ENCODE data around the gene DNA2. TPM values are rescaled to one million over a fixed set of nuclear protein-coding genes. Genes with fewer than 3 reads are reported as not detected.

DNA2 gene
- total and polyA plus RNA-seq, 2 donors (not counting 1 experiment from before 2014, with no cell fraction given) = 1.6 to 6.5 TPM

- WGBS (ENCODE audit: insufficient coverage) = 100% methylated on average over 4 of the region's 6 CpGs
- no peaks in the 10 kb centered on the region for H4K20me1 ChIP-seq (ENCODE audit: control insufficient read depth, insufficient read depth, low read length, poor library complexity, severe bottlenecking)
- no peaks in the 10 kb centered on the region for H3K79me2 ChIP-seq (ENCODE audit: control insufficient read depth, insufficient read depth, low read length)
- H2AFZ ChIP-seq (ENCODE audit: insufficient read depth, low read depth, low read length, poor library complexity, severe bottlenecking) = no peak overlapping the region
- Mint-ChIP-seq H3K27me3 (no peaks in the 10 kb centered on the region), H3K4me3 (no peak overlapping the region), H3K27ac (no peak overlapping the region), H3K4me1 (no peaks in the 10 kb centered on the region), H3K9me3 (ENCODE audit: insufficient read depth) (no peaks in the 10 kb centered on the region)
- intact Hi-C loops (cut with micrococcal nuclease) = no loop called here
- ATAC-seq (ENCODE audit: low read depth) (no peak), DNase-seq (no peak)
- H3K27me3 ChIP-seq (replicated peaks in 1 of 4; ENCODE audit: control extremely low read depth in 1 of 4, control insufficient read depth in 3 of 4, insufficient read depth in 4 of 4, low read length in 3 of 4) = no peaks in the 10 kb centered on the region
- H3K27ac ChIP-seq (ENCODE audit: low read length in 2 of 2) = no peak overlapping the region
- H3K4me2 ChIP-seq (replicated peaks; ENCODE audit: low read depth, low read length, poor library complexity, severe bottlenecking) = no peak overlapping the region
- no peaks in the 10 kb centered on the region for H3K9me3 ChIP-seq (ENCODE audit: control extremely low read depth in 1 of 3, control insufficient read depth in 2 of 3, insufficient read depth in 1 of 3, low read length in 2 of 3)
- no peak overlapping the region for H3K4me3 ChIP-seq (ENCODE audit: control extremely low read depth in 1 of 5, extremely low read depth in 1 of 5, insufficient read depth in 1 of 5, low read depth in 2 of 5, low read length in 4 of 5)
- H3K4me1 ChIP-seq (ENCODE audit: control insufficient read depth in 2 of 2, insufficient read depth in 2 of 2, low read length in 2 of 2) = no peaks in the 10 kb centered on the region
- TF ChIP-seq EZH2 (IDR thresholded peaks at IDR 0.05; ENCODE audit: borderline replicate concordance, insufficient read depth, low read depth, low read length, poor library complexity, severe bottlenecking) = no peak
- ChIA-PET POLR2A (no interaction called here), CTCF (no interaction called here)
- peaks cover 9 to 15% of the 10 kb centered on the region in 2 experiments for H3K36me3 ChIP-seq (replicated peaks in 1 of 2; ENCODE audit: control extremely low read depth in 1 of 2, control insufficient read depth in 1 of 2, extremely low read depth in 1 of 2, insufficient read depth in 2 of 2, low read length in 1 of 2)
- no peak overlapping the region for H3K9ac ChIP-seq (ENCODE audit: low read length)
Observed at GRCh38 chr10:68499544-68499943, 27.8 kb upstream of the DNA2 start.

- H3K4me2 ChIP-seq (replicated peaks; ENCODE audit: low read depth, low read length, poor library complexity, severe bottlenecking) = no peak overlapping the region
- Mint-ChIP-seq H3K9me3 (ENCODE audit: insufficient read depth) (no peaks in the 10 kb centered on the region), H3K27ac (no peak overlapping the region), H3K27me3 (no peaks in the 10 kb centered on the region), H3K4me3 (no peak overlapping the region), H3K4me1 (no peaks in the 10 kb centered on the region)
- intact Hi-C loops (cut with micrococcal nuclease) = no loop called here
- no peak overlapping the region for H3K9ac ChIP-seq (ENCODE audit: low read length)
- no peaks in the 10 kb centered on the region for H3K9me3 ChIP-seq (ENCODE audit: control extremely low read depth in 1 of 3, control insufficient read depth in 2 of 3, insufficient read depth in 1 of 3, low read length in 2 of 3)
- no peak for DNase-seq
- no peak overlapping the region for H2AFZ ChIP-seq (ENCODE audit: insufficient read depth, low read depth, low read length, poor library complexity, severe bottlenecking)
- ChIA-PET POLR2A (no interaction called here), CTCF (no interaction called here)
- no CpG with 5 or more reads among the region's 2 CpGs for WGBS (ENCODE audit: insufficient coverage)
- ATAC-seq (ENCODE audit: low read depth) = no peak
- peaks cover 11 to 15% of the 10 kb centered on the region in 2 experiments for H3K36me3 ChIP-seq (replicated peaks in 1 of 2; ENCODE audit: control extremely low read depth in 1 of 2, control insufficient read depth in 1 of 2, extremely low read depth in 1 of 2, insufficient read depth in 2 of 2, low read length in 1 of 2)
- H3K79me2 ChIP-seq (ENCODE audit: control insufficient read depth, insufficient read depth, low read length) = no peaks in the 10 kb centered on the region
- TF ChIP-seq, protein P1, sequence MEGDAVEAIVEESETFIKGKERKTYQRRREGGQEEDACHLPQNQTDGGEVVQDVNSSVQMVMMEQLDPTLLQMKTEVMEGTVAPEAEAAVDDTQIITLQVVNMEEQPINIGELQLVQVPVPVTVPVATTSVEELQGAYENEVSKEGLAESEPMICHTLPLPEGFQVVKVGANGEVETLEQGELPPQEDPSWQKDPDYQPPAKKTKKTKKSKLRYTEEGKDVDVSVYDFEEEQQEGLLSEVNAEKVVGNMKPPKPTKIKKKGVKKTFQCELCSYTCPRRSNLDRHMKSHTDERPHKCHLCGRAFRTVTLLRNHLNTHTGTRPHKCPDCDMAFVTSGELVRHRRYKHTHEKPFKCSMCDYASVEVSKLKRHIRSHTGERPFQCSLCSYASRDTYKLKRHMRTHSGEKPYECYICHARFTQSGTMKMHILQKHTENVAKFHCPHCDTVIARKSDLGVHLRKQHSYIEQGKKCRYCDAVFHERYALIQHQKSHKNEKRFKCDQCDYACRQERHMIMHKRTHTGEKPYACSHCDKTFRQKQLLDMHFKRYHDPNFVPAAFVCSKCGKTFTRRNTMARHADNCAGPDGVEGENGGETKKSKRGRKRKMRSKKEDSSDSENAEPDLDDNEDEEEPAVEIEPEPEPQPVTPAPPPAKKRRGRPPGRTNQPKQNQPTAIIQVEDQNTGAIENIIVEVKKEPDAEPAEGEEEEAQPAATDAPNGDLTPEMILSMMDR (IDR thresholded peaks at IDR 0.05) = no peak
- no peak for TF ChIP-seq EZH2 (IDR thresholded peaks at IDR 0.05; ENCODE audit: borderline replicate concordance, insufficient read depth, low read depth, low read length, poor library complexity, severe bottlenecking)
- H3K27me3 ChIP-seq (replicated peaks in 1 of 4; ENCODE audit: control extremely low read depth in 1 of 4, control insufficient read depth in 3 of 4, insufficient read depth in 4 of 4, low read length in 3 of 4) = no peaks in the 10 kb centered on the region
- H3K4me3 ChIP-seq (ENCODE audit: control extremely low read depth in 1 of 5, extremely low read depth in 1 of 5, insufficient read depth in 1 of 5, low read depth in 2 of 5, low read length in 4 of 5) = no peak overlapping the region
- no peaks in the 10 kb centered on the region for H3K4me1 ChIP-seq (ENCODE audit: control insufficient read depth in 2 of 2, insufficient read depth in 2 of 2, low read length in 2 of 2)
- H4K20me1 ChIP-seq (ENCODE audit: control insufficient read depth, insufficient read depth, low read length, poor library complexity, severe bottlenecking) = no peaks in the 10 kb centered on the region
- no peak overlapping the region for H3K27ac ChIP-seq (ENCODE audit: low read length in 2 of 2)
Observed at GRCh38 chr10:68496072-68496471, 24.3 kb upstream of the DNA2 start.

All from B cell (primary cell).